HG03175 (cell line): ENCODE measurements around the gene VASH1.

Source experiments
- ATAC-seq: cut with Tn5 transposase; IDR thresholded peaks from one replicate; pipeline ENCODE4 v1.9.1; 2021; ENCODE audit warnings: mild to moderate bottlenecking, moderate library complexity; ENCODE audit not compliant: unreplicated experiment

VASH1 gene

GRCh38 chr14:76770521-76771436 is 9.5 kb downstream of the VASH1 start:
- ATAC-seq = no peak

- no peak for ATAC-seq
These were observed 10.2 kb downstream of the VASH1 start for GRCh38 chr14:76771437-76771980.

- ATAC-seq = no peak
These were observed 11.3 kb downstream of the VASH1 start for GRCh38 chr14:76772300-76773187.

GRCh38 chr14:76773188-76773885 is 12.1 kb downstream of the VASH1 start:
- ATAC-seq = no peak

- ATAC-seq = no peak
These were observed 12.9 kb downstream of the VASH1 start for GRCh38 chr14:76773956-76774820.

GRCh38 chr14:76774821-76775694 is 13.8 kb downstream of the VASH1 start:
- ATAC-seq = no peak

- no peak for ATAC-seq
These were observed 14.6 kb downstream of the VASH1 start for GRCh38 chr14:76775695-76776427.

GRCh38 chr14:76776428-76777251 is 15.4 kb downstream of the VASH1 start:
- no peak for ATAC-seq

- no peak for ATAC-seq
These were observed 16.5 kb downstream of the VASH1 start for GRCh38 chr14:76777721-76778120.

GRCh38 chr14:76778546-76779215 is 17.4 kb downstream of the VASH1 start:
- ATAC-seq = no peak

GRCh38 chr14:76779221-76780057 is 18.2 kb downstream of the VASH1 start:
- ATAC-seq = no peak

- ATAC-seq = no peak
These were observed 18.7 kb downstream of the VASH1 start for GRCh38 chr14:76780058-76780345.

- no peak for ATAC-seq
These were observed 19.1 kb downstream of the VASH1 start for GRCh38 chr14:76780360-76780759.

GRCh38 chr14:76780875-76781647 is 19.8 kb downstream of the VASH1 start:
- no peak for ATAC-seq

- no peak for ATAC-seq
These were observed 20.4 kb downstream of the VASH1 start for GRCh38 chr14:76781648-76782051.
